IMR-90 (cell line): ENCODE measurements around the gene PRKACA. TPM values are rescaled to one million over a fixed set of nuclear protein-coding genes. Genes with fewer than 3 reads are reported as not detected.

Experiments
- ATAC-seq: fragments of 200-7000 bp; cut with Tn5 transposase; 2 replicates; pipeline ENCODE4 v1.9.1; 2020; ENCODE audit warnings: low read depth, mild to moderate bottlenecking, moderate library complexity
- BruUV-seq: library from RNA; stranded (reverse); fragments of 400-500 nt; replicated peaks from 2 replicates; lab custom pipeline; 2021; lab: Mats Ljungman, UMichigan
- CTCF ChIA-PET: fragments of 300-600 bp; formaldehyde crosslinking; extraction: SDS; loops from one replicate; lab custom pipeline; 2021; ENCODE audit warnings: antibody characterized with exemption; lab: Yijun Ruan, JAX
- POLR2A ChIA-PET: fragments of 300-600 bp; sonication (Branson Sonifier 250); formaldehyde crosslinking; loops from one replicate; lab custom pipeline; 2022; ENCODE audit warnings: antibody characterized with exemption; ENCODE audit not compliant: unreplicated experiment; lab: Charles Lee
- DNase-seq: peaks from one replicate; pipeline ENCODE4 v3.0.0; 2013
- H2AFZ ChIP-seq: replicated peaks from 2 replicates; pipeline ENCODE3; 2013; ENCODE audit warnings: low read length, mild to moderate bottlenecking; ENCODE audit not compliant: poor library complexity
- H2AK5ac ChIP-seq: 2 replicates; pipeline ENCODE4 v1.6.1; 2013; ENCODE audit warnings: low read depth, low read length, inconsistent platforms
- H2AK9ac ChIP-seq: replicated peaks from 2 replicates; pipeline ENCODE3; 2013; ENCODE audit warnings: mild to moderate bottlenecking, low read depth, low read length, moderate library complexity; ENCODE audit not compliant: poor library complexity
- H2BK120ac ChIP-seq: 2 replicates; pipeline ENCODE4 v1.6.1; 2013; ENCODE audit warnings: low read depth, low read length, inconsistent platforms
- H2BK15ac ChIP-seq: 3 replicates; pipeline ENCODE4 v1.6.1; 2013; ENCODE audit warnings: low read depth, low read length, inconsistent platforms
- H2BK20ac ChIP-seq: 2 replicates; pipeline ENCODE4 v1.6.1; 2013; ENCODE audit warnings: low read depth, mild to moderate bottlenecking, inconsistent platforms, low read length, moderate library complexity
- H2BK5ac ChIP-seq: 2 replicates; pipeline ENCODE4 v1.6.1; 2013; ENCODE audit warnings: mild to moderate bottlenecking, low read depth, low read length, inconsistent platforms; ENCODE audit not compliant: poor library complexity, severe bottlenecking
- H3K14ac ChIP-seq: replicated peaks from 2 replicates; pipeline ENCODE4 v1.6.1; 2013; ENCODE audit warnings: low read depth, low read length, inconsistent platforms
- H3K18ac ChIP-seq: 2 replicates; pipeline ENCODE4 v1.6.1; 2013; ENCODE audit warnings: low read depth, low read length, control low read depth
- H3K23ac ChIP-seq: 2 replicates; pipeline ENCODE4 v1.6.1; 2013; ENCODE audit warnings: low read depth, low read length, inconsistent platforms
- H3K27ac ChIP-seq: 2 replicates; pipeline ENCODE4 v1.5.1; 2013; ENCODE audit warnings: mild to moderate bottlenecking, control low read depth, low read length; ENCODE audit not compliant: insufficient read depth
- H3K27me3 ChIP-seq: 2 replicates; pipeline ENCODE4 v1.6.1; 2013; ENCODE audit warnings: low read length; ENCODE audit not compliant: control insufficient read depth, insufficient read depth
- H3K36me3 ChIP-seq: 2 replicates; pipeline ENCODE4 v1.6.1; 2013; ENCODE audit warnings: low read length, mixed read lengths; ENCODE audit not compliant: control insufficient read depth, insufficient read depth
- H3K4ac ChIP-seq: 2 replicates; pipeline ENCODE4 v1.6.1; 2013; ENCODE audit warnings: low read depth, low read length, inconsistent platforms
- H3K4me1 ChIP-seq: 2 replicates; pipeline ENCODE4 v1.6.1; 2013; ENCODE audit warnings: low read length, mixed read lengths; ENCODE audit not compliant: control insufficient read depth, insufficient read depth
- H3K4me2 ChIP-seq: 2 replicates; pipeline ENCODE4 v1.6.1; 2013; ENCODE audit warnings: low read depth, mild to moderate bottlenecking, control low read depth, low read length, moderate library complexity
- H3K4me3 ChIP-seq: 2 replicates; pipeline ENCODE4 v1.5.1; 2013; ENCODE audit warnings: low read depth, mild to moderate bottlenecking, control low read depth, low read length, moderate library complexity; ENCODE audit not compliant: insufficient read depth
- H3K56ac ChIP-seq: 2 replicates; pipeline ENCODE4 v1.6.1; 2013; ENCODE audit warnings: low read length, inconsistent platforms; ENCODE audit not compliant: insufficient read depth; ENCODE audit errors: extremely low read depth
- H3K79me1 ChIP-seq, 2 experiments: 2 replicates each; pipeline ENCODE4 v1.6.1; 2013; ENCODE audit warnings: low read length in 2 of 2, inconsistent platforms in 1 of 2, low read depth in 1 of 2
- H3K9ac ChIP-seq: 2 replicates; pipeline ENCODE4 v1.6.1; 2013; ENCODE audit warnings: low read depth, low read length, control low read depth
- H3K9me1 ChIP-seq: 2 replicates; pipeline ENCODE4 v1.6.1; 2013; ENCODE audit warnings: low read length, inconsistent platforms; ENCODE audit not compliant: insufficient read depth
- H3K9me3 ChIP-seq: 2 replicates; pipeline ENCODE4 v1.6.1; 2013; ENCODE audit warnings: low read length; ENCODE audit not compliant: control insufficient read depth, insufficient read depth
- H4K20me1 ChIP-seq: 2 replicates; pipeline ENCODE4 v1.6.1; 2013; ENCODE audit warnings: low read length, inconsistent platforms; ENCODE audit not compliant: insufficient read depth
- H4K5ac ChIP-seq: 2 replicates; pipeline ENCODE4 v1.6.1; 2013; ENCODE audit warnings: mild to moderate bottlenecking, low read depth, low read length, control low read depth
- H4K8ac ChIP-seq, 2 experiments: 2 replicates each; pipeline ENCODE4 v1.6.1; 2013; ENCODE audit warnings: low read depth in 2 of 2, low read length in 2 of 2, control low read depth in 1 of 2, inconsistent platforms in 1 of 2
- H4K91ac ChIP-seq: 2 replicates; pipeline ENCODE4 v1.6.1; 2013; ENCODE audit warnings: low read depth, low read length, inconsistent platforms; ENCODE audit not compliant: insufficient read depth
- CEBPB ChIP-seq: IDR thresholded peaks from 2 replicates; pipeline ENCODE4 v1.6.1; 2012; ENCODE audit warnings: low read depth, low read length, improper control_type of control experiment
- CTCF ChIP-seq: conservative IDR thresholded peaks from 2 replicates; pipeline ENCODE4 v1.5.1; 2012; ENCODE audit warnings: mild to moderate bottlenecking, low read depth, low read length, improper control_type of control experiment
- MAFK ChIP-seq: IDR thresholded peaks from 2 replicates; pipeline ENCODE4 v1.6.1; 2012; ENCODE audit warnings: low read depth, low read length, improper control_type of control experiment
- MAZ ChIP-seq: IDR thresholded peaks from 2 replicates; pipeline ENCODE4 v1.6.1; 2012; ENCODE audit warnings: low read depth, mild to moderate bottlenecking, low read length, improper control_type of control experiment, moderate library complexity, borderline replicate concordance
- RFX5 ChIP-seq: IDR thresholded peaks from 2 replicates; pipeline ENCODE4 v1.8.0; 2012; ENCODE audit warnings: low read depth, mild to moderate bottlenecking, low read length, moderate library complexity
- WGBS, 2 experiments: methylation state at CpG; one replicate each; pipeline versions ENCODE4 v1.1.5 to v1.1.7; 2013; ENCODE audit warnings: missing lambda C conversion rate in 2 of 2; ENCODE audit not compliant: insufficient read length in 1 of 2; ENCODE audit errors: extremely low coverage in 2 of 2; 5-methylcytosine and 5-hydroxymethylcytosine counted together
- dilution Hi-C: fragments of 300-500 bp; cut with HindIII; formaldehyde crosslinking; loops from one replicate; pipeline ENCODE4 v1.14.3; 2018; ENCODE audit warnings: low sequenced_read_pairs; ENCODE audit not compliant: unreplicated experiment
- in situ Hi-C: fragments of 300-500 bp; cut with MboI; formaldehyde crosslinking; loops from 3 replicates; pipeline ENCODE4 v1.14.3; 2019; ENCODE audit warnings: low sequenced_read_pairs, inconsistent platforms, mixed read lengths
- intact Hi-C: fragments of 100-400 bp; cut with micrococcal nuclease; formaldehyde crosslinking; loops from 2 replicates; pipeline ENCODE4 v1.10.0; 2022
- polyA plus RNA-seq, 3 experiments: library from polyadenylated mRNA; depleted of rRNA; stranded (reverse); fragments of >200 nt; gene quantifications; 2 replicates each; pipeline ENCODE4 v1.2.3, GENCODE V29; 2012; ENCODE audit warnings: low replicate concordance in 1 of 3
- total RNA-seq: library from RNA; depleted of rRNA; stranded (reverse); fragments of >200 nt; gene quantifications from 2 replicates; pipeline ENCODE4 v1.2.3, GENCODE V29; 2012

Gene PRKACA
- total and polyA plus RNA-seq, 2 of the 4 experiments (the other 2 are of a cell fraction), result 18.1 to 94.5 TPM

- Histone ChIP-seq H3K79me1 (peaks cover 0 to 6% of the 10 kb centered on the region in 2 experiments; a peak in 2 of 4 replicates), H3K23ac (peak overlapping the region; percentile 55), H4K20me1 (peaks cover 7% of the 10 kb centered on the region), H4K8ac (peak overlapping the region in 1 of 2 experiments; percentile 62; a peak in 3 of 4 replicates), H4K5ac (peak overlapping the region; percentile 46; the same call in 1 of the 2 replicates), H2AFZ (peak overlapping the region; percentile 93), H3K27ac (peak overlapping the region; percentile 47), H3K18ac (peak overlapping the region; percentile 56; the same call in 1 of the 2 replicates), H4K91ac (peak overlapping the region; percentile 20; the same call in 1 of the 2 replicates), H2AK5ac (no peak overlapping the region; the same call in 1 of the 2 replicates), H3K4ac (peak overlapping the region; percentile 53), H3K36me3 (peaks cover 12% of the 10 kb centered on the region), H2BK15ac (no peak overlapping the region), H3K27me3 (no peaks in the 10 kb centered on the region), H2AK9ac (peak overlapping the region; percentile 87), H2BK120ac (no peak overlapping the region), H3K56ac (peak overlapping the region; percentile 40; the same call in 1 of the 2 replicates), H3K14ac (no peak overlapping the region), H3K4me1 (no peaks in the 10 kb centered on the region), H3K4me3 (peak overlapping the region; percentile 80), H3K9me1 (no peaks in the 10 kb centered on the region), H2BK20ac (no peak overlapping the region), H3K9ac (peak overlapping the region; percentile 78), H2BK5ac (peak overlapping the region; percentile 25), H3K4me2 (peak overlapping the region; percentile 97), H3K9me3 (peaks cover 8% of the 10 kb centered on the region)
- ATAC-seq, result peak; percentile 84
- WGBS, 2 experiments, result 0% methylated on average over 3 of the region's 72 CpGs; no CpG with 5 or more reads in 1 of the 2 experiments
- CTCF ChIA-PET, result no interaction called here
- intact Hi-C loops (loop anchor here (2.0 kb wide), 1 partner anchor 46 kb away; the partner anchor contains the start of gene ASF1B), in situ Hi-C loops (loop anchor here (25.0 kb wide), 1 partner anchor 329 kb away; the partner anchor contains the start of genes C19orf53 and MRI1), dilution Hi-C loops (no loop called here)
- DNase-seq, result peak; percentile 64
- no TSS peak for BruUV-seq
- POLR2A ChIA-PET, result no interaction called here
- TF ChIP-seq MAFK (no peak), MAZ (peak; percentile 28; the same call in 1 of the 2 replicates), RFX5 (no peak), CEBPB (no peak), CTCF (peak; percentile 16; the same call in 1 of the 2 replicates)
Observed at GRCh38 chr19:14091081-14091812, 26.3 kb downstream of the PRKACA start.
